NCI-H510A treated with DMSO at 0.1 percent for 48 hours (cell line): ENCODE results near the gene SH3GL2.
A peak's percentile ranks its signal among the peaks of the same experiment; 100 is the strongest.
"Not testable (repeated sequence)": the region's sequence is repeated elsewhere in the genome, so short reads cannot be mapped to it uniquely, and the experiment has no call there.

Experiments used
- DNase-seq: peaks from one replicate; lab custom pipeline; 2025; lab: John Stamatoyannopoulos, UW

The SH3GL2 gene

DNA sequence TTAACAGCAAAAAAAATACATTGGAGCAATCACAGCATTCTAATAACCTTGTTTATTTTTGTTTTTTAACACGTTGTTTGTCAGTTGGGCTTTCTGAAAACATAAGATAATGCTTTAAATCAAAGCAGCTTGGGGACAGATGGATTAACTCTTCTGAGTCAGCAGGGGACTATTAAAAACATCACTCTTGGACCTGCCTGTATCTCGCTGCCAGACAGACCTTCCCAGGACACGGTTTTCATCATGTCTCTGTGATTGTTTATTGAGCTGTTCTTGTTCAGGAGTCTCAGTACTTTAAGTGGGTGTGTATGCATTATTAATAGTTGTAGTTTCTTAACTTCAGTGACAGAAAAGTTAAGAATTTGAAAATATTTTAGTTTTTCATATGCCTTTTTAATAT, 173.2 kb downstream of the SH3GL2 start:
- DNase-seq: no peak

DNA sequence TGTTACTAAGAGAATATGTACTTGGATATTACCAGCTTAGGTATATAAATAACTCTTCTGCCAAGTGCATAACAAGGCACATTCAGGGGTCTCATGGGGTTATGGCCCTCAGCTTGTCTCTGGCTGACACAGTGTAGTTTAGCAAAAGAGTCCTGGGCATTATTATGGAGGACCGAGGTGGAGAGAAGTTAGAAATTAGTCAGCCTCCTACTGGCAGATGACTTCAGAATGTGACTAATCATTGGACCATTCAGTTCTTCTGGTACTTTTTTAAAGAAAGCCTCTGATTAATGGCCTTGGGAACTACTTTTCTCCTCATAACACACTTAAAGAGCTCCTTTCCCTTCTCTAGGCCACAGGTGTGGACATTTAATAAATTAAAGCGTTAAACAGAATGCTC, 178.9 kb downstream of the SH3GL2 start:
- no peak for DNase-seq

DNA sequence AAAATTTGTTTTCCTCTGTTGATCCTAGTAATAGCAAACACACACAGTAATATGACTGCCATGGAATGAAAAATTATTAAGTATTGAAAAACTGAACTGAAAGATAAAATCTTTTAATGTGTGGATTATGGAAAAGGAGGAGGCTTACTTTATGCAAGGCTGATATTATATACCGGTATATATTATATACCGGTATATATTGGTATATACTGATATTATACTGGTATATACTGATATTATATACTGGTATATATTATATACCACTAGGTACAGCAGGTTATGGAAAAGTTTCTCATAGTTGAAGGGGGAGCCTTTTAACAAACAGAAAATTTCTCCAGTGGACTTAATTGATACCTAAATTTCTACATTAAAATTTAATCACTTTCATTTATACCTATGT, 181.4 kb downstream of the SH3GL2 start:
- no peak for DNase-seq

DNA sequence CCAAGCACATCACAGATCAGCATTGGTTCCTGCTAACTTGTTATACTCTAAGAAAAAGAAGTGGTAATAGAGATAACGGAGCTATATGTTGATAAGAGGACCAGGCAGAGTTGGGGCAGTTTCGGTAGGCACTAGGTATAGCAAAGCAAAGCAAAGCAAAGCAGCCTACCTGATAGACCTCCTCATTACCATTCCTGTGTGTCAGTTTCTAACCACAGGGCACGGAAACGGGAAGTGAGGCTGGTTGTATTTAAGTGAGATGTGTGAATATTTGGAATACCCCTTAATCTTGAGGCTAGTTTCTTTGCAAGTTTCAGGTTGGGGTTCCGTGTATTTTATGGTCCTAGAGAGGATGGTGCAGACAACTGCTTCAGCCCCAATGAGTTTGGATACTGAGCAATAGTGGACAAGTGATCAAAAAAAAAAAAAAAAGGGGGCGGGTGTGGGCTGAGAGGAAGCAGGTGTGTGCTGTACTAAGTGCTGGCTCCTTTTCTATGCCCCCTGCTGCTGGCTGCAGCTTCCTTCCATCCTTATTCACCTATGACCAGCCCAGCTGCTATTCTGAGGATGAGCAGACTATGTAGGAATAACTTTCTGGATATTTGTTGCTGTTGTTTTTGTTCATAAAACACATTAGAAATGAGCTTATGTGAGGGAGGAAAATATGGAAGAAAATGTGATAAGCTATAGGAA, 183.3 kb downstream of the SH3GL2 start:
- peak; percentile 39 for DNase-seq

DNA sequence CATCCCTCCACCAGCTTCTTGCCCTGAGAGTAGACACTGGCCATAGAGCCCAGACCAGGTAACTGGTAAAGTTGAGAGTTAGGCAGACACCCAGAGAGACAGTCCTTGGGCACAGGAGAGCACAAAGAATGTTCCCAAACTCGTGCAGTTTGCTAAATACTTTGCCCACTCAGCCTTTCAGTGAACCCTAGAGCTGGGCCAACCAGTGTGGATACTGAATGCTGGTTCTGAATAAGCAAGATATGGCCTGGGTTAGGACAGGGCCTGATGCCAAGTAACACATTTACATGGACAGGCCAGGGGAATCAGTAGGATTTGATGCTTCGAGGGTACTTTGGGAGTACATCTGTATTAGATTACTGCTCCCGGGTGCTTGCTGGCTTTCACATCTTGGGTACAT, 185.4 kb downstream of the SH3GL2 start:
- DNase-seq: no peak

DNA sequence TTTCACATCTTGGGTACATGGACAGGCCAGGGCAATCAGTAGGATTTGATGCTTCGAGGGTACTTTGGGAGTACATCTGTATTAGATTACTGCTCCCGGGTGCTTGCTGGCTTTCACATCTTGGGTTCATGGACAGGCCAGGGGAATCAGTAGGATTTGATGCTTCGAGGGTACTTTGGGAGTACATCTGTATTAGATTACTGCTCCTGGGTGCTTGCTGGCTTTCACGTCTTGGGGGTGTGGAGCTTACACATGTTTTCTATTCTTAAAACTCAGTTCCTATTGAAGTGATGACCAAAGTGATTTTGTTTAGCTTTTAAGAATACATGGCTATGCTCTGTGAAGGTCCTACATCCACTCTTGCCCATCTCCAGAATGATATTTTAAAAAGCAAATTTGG, 186.3 kb downstream of the SH3GL2 start:
- not testable (repeated sequence) for DNase-seq

DNA sequence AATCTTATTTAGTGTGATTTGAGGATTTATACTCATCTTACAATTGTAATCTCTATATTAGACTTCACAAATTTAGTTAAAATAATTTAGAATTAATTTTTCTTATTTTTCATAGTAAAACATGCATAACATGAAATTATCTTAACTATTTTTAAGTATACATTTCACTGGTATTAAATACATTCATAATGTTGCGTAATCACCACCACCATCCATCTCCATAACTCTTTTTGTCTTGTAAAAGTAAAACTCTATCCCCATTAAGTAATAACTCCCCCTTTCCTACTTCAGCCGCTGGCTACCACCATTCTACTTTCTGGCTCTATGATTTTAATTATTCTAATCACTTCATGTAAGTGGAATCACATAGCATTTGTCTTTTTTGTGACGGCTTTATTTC, 193.4 kb downstream of the SH3GL2 start:
- no peak for DNase-seq

DNA sequence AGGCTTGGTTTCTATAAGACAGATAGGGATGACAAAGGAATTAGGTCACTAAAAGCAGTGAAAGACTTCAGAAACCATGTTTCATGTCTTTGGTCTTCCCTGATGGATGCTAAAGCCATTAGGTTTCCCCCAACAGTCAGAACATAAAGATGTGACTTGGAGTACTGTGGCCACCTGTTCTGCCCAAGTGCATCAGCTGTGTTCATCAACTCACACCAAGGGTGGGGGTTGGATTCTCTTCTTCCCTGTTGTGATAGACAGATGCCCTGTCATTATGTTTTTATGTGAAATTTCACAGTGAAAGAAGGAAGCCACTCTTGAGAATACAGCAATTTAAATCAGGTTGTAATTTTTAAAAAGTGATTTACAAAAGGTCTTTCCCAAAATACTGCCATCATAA, 196.8 kb downstream of the SH3GL2 start:
- no peak for DNase-seq

DNA sequence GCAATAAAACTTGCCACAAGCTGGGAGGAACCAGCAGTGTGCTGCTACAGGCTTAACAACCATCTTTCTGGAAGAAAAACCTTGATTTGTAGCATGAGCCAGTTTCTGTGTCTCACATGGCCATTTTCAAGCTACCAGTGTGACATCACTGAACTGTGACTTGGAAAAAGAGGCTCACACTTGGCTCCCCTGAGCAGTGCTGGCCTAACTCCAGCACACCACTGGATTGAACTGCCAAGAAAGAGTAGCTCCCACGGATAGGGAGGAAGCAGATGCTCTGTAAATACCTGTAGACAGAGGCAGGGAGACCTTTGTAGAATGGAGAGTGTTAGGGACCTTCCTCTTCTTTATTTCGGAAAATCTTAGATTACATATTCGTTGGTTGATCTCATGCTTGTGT, 197.9 kb downstream of the SH3GL2 start:
- DNase-seq: no peak

DNA sequence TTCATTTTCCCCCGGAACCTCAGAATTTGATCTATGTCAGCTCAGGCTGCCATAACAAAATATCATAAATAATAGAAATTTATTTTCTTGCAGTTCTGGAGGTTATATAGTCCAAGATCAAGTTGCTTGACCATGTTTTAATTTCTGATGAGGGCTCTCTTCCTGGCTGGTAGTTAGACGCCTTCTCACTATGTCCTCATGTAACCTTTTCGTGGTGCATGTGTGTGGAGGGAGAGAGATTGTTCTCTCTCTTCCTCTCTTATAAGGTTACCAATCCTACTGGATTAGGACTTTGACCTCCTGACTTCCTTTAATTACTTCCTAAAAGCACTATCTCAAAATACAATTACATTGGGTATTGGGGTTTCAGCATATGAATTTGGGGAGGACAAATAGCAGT, 198.6 kb downstream of the SH3GL2 start:
- DNase-seq: no peak

DNA sequence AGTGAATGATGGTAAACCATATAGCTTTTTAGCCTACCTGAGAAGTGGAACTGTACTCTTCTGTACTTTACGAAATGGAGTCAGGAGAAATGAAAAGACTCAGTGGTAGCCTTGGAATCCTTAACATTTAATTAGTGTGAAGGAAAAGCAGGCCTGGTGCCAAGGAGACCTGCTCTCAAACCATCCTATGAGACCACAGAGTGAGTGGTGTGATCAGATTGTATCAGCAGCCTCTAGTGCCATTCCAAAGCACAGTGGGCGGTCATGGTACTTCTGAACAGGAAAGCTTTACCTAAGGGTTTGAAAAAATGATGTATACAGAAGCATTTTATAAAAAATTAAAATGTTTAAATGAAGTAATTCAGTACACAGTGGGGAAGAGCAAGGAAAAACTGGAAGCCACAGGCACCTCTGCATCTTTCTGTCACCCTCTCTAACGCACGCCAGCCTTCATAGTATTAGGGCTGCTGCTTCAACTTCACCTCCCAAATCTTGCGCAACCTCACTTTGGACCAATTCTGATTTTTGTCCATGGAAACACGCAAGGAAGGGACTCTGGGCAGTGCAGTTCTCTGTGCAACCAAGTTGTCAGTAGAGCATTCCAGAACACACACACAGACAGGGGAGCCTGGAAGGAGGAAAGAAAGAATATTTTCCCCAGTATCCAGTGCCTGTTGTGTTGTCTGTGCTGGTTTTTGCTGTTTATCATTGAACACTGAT, 203.7 kb downstream of the SH3GL2 start:
- DNase-seq: no peak

DNA sequence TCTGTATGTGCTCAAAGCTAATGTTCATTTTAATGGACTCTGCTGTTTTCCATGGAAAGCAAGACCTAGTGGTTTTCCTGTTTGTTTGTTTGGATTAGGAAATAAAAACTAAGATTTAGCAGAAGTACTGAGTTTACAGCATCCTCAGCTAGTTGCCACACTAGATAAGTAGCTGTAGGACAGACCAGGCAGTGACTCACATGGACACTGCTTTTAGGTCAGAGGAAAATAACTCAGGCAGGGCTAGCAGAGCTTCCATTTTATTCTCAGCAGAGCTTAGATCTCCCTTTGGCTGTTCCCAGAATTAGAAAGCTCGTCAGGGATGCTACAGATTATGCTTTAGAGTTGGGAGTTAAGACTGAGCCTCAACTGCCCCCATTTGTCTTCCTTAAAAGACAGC, 204.4 kb downstream of the SH3GL2 start:
- no peak for DNase-seq

DNA sequence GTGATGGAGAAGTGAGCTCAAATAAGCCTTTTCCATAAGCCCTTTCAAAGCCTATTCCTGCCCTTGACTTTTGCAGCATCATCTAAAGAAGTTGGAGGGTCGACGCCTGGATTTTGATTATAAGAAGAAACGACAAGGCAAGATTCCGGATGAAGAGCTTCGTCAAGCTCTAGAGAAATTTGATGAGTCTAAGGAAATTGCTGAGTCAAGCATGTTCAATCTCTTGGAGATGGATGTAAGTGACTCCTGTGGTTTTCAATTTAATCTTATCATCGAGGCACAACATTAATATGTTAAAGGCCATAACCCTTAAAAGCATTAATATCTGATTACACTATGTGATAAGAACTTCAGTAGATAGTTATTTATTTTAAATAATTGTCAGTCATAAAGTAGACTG, 210.4 kb downstream of the SH3GL2 start:
- DNase-seq: no peak

DNA sequence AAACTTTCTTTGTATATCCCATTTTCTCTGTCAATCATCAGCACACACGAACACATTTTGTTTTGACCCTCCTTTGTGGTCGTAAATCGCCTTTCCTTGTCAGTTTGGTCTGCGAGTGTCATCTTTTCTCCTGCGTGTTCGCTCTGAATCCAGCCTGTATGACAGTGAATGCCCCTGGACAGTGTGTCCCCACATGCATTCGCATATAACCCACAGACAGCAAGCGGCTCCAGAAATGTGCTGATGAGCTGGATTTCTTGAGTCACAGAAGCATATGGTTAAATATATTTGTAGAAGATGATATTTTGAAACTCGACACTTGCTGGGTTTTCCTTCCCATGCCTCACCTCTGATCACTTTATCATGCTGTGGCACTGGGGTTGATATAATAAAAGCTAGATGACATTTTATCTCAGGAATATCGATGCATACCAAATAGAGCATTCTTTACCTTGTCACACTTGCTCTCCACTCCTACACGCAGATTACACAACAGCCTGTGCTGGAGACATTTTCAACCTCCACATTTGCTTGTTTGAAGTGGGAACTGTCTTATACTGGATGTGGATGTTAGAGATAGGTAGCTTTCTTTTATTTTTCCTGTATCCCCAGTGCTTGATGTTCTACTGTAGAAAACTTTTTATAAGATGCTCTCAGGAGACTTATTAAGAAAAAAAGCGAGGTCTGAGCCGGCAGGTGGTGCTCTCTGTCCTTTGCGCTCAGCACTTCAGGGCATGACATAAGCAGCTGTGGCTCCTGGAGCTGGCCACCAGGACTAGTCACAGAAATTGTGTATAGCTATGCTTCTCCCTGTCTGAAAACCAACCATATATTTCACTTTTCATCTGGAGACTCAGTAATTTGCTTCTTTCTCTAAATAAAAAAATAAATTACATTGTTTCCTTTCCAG, 215.1 kb downstream of the SH3GL2 start:
- no peak for DNase-seq

DNA sequence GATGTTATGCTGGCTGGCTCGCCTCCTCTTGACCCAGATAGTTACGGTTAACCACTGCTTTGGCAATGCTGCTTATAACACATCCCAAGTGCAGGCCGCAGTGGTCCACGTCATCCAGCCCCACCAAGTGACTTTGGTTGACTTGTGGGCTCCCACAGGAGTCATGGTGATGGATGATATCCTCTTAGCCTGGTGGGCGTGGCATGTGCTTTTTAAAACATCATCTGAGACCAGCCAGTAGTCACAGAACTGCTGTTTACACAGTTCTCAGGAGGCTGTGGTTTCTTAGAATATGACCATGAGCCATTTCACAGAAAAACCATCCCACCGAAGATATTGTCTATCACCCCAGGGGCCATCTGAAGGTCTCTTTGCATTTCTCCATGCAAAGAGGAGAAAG, 216.9 kb downstream of the SH3GL2 start:
- no peak for DNase-seq

DNA sequence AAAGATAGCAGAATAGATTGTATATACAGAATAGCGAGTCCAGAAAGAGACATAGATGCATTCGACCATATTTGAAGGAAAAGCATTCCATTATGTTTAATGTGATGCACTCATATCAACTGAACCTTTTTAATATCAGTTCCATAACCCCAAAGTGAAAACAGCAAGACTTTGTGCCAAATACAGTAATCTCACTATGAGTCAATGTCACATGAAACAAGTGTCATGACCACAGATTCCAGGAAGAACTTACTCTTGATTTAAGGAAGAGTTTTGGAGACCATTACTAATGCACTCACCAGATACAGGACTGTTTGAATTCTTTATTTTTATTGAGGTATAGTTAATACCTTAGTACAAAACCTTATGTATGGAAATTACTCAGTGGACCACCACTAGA, 220.5 kb downstream of the SH3GL2 start:
- no peak for DNase-seq

DNA sequence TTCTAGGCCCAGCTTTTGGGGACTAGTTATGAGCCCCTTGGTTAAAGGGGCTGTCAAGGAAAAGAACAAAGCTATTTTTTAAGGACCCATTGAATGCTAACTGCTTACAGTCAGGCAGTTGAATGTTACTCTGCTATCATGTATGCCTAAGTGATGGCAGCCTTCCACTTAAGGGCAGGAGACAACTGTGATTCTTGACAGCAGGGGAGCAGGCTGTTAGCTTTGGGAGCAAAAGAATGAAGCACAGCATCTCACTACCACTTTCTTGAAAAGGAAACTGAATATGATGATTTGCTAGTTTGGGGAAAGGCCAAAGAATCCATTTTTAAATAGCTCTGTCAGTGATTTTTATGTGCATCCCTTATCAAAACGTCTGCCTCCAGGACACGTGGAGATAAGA, 221.6 kb downstream of the SH3GL2 start:
- no peak for DNase-seq

DNA sequence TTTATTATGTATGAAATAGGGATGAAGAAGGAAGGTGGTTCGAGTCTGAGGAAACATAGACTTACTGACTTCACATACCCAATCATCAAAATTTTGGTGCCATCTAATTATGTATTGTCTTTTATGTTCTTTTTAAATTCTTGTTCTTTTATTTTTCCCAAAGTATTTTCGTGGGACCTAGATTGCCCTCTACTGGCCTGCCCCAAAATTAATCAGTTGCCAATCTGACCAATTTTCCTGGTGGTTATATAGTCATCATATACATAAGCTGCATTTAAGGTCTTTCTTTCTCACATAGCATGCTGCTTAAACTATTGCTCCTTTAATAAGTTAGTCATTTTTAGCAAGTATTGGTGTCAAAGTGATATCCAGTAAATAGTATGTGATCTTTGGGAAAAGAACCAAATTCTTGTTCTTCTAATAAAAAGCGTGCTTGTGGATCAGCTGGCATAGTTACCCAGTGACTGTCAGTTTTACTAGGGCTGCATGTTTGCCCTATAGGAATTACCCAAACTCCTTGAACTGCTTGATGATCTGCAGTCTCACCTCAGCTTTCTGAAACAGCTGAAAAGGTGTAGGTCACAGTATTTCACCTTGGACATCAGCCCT, 223.5 kb downstream of the SH3GL2 start:
- peak; percentile 1 for DNase-seq

DNA sequence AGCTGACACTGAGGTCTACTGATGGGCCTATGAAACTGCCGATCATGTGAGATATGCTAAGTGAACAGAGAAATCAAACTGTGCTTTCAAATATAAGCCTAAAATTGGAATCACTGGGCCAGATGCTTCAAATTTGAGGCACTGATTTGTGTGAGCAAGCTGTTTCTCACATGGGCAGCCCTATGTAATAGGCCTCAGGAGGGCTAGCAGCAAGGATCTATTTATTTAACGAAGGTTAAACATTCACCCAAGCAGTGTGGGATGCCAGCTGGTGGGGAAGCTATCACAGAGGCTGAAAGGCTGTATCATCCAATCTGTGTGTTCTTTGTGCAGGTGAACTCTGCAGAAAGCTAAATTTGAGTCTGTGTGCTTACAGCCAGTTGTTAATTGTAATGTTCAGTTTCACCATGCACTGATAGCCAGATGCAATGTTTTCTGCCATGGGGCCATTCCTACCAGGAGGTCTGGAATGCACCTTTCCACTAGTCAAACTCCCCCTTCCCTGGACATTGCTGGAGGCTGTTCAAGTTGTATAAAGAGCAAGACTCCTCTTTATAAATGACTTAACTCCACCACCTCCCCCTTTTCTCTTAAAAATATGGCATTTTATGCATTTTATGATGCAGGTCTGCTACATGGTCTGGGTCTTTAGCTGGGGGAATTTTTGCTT, 228.9 kb downstream of the SH3GL2 start:
- DNase-seq: no peak

DNA sequence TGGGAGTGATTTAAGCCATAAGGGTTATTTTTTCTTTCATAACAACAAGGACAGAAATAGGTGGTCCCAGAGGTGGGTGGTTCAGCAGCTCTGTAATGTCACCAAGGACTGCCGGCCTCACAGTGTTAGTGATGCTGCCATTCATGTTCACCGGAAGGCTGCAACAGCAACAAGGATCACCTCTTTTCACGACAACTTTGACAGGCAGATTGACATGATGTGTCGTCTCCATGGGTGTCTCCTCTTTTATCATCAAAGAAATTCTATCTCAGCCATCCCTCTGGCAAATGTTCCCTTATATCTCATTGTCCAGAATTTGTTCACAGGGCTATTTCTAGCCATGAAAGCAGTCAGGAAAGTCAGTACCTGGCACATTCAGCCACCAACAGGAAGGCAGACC, 231.5 kb downstream of the SH3GL2 start:
- DNase-seq: no peak

DNA sequence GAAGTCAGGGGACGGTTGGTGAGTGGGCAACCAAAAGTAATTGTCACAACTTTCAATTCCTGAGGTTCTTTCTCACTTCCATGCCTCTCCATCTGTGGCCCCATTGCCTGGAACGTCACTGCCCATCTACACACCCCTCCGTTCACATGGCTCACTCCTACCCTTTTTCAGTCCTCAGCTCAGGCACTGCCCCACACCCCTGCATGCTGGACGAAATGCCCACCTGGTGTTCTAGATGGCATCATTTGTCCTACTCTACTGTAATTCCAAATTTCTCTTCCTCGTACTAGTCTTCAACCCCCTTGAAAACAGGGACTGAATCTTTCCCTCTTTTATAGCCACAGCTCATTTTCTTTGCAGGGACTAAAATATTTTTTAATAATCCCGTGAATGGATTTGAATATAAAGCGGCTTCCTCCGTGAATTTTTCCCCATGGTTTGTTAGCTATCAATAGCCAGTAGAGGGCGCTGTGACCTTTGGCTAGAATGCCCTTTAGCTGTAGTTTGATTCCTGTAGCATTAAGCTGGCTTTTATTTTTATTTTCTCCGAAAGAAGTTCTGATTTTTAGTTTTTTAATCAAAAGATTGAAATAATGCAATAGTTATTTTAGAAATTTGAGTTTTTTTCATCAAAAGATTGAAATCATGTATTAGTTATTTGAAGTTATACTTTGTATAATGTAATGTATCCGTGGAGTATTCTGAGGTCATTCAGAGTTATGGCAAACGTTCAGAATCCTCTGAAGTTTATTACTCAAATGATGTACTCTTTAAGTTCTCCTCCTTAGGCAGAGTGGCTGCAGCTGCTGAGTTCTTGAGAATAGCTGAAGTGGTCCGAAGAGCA, 232.1 kb downstream of the SH3GL2 start:
- DNase-seq: peak; percentile 43
